A549 treated with DMSO at 1 μM for 4 hours (cell line): ENCODE data around the gene ITPKC. TPM values are rescaled to one million over a fixed set of nuclear protein-coding genes. Genes with fewer than 3 reads are reported as not detected.

Experiments
- total RNA-seq: library from RNA; stranded (reverse); fragments of 200-300 nt; extraction: Qiagen RNA extraction; gene quantifications from 5 replicates; pipeline ENCODE4 v1.2.3, GENCODE V29; 2022; ENCODE audit warnings: low read depth

ITPKC gene
- 17.8 to 18.8 TPM (median 18.5 TPM) in 5 replicates for total RNA-seq

DNA sequence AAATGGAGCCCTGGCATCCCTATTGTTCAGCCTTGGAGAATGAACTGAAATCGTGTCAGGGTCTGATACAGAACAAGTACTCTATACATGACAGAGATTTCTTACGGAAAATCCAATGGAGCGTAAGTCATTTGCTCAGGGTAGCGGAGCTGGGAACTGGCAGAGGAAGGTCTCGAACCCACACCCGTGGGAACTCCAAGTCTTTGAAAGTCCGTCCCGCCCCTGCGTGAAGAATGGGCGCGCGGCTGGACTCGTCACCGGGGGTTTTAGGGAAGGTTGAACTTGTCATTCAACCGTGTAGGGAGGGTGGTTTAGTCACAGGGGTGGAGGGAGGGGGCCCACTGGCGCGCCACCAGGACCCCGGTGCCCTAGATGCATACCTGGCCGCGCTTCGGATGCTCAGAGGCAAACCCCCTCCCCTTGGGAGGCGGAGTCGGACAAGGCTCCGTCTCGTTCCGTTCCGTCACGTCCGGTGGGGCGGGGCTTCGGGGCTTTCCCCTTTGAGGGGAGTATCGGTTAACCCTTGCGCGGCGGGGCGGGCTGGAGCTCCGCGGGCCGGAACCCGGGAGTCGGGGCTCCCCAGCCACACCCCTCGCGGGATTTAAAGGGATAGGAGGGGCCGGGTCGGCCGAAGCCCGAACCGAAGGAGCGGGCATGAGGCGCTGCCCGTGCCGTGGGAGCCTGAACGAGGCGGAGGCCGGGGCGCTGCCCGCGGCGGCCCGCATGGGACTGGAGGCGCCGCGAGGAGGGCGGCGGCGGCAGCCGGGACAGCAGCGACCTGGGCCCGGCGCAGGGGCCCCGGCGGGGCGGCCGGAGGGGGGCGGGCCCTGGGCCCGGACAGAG is at the start of gene ITPKC, which contains the start of gene COQ8B:
TSS of gene ITPKC (plus strand) at position 631 of the 843 bp plus-strand sequence. CDS start at position 655, 24 bp downstream.
TSS of gene COQ8B (minus strand) at position 405 of the 843 bp plus-strand sequence. CDS start 2,254 bp downstream, outside the sequence.

DNA sequence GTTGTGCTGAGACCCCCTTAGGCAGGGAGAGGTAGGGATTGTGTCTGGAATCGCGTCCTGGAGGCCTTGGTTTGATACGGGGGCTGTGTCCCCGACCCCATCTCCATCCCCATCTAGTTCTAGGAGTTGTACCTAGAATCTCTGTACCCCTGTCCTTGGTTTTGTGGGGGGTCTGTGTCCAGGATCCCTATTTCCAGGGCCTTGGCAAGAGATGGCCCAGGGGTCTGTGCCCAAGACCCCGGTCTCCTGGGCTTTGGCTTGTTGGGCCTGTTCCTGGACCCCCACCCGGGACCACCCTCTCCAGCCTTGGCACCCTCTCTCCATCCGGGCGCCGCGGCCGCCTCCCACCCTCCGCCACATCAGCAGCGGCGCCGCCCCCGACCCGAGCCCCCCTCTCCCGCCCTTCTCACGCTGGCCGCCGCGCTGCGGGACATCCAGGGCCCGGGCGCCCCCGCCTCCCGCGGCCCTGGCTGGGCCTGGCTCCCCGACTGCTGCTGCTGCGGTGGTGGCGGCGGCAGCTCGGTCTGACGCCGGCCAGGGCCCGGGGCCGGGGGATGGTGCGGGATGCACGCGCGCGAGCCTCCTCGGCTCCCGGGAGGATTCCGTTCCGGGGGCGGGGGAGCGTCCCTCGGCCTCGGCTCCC is 26.7 kb upstream of the ITPKC start, which contains the start of gene NUMBL:
TSS of gene NUMBL (minus strand) at position 602 of the 643 bp plus-strand sequence. CDS start at position 434, 168 bp downstream.

DNA sequence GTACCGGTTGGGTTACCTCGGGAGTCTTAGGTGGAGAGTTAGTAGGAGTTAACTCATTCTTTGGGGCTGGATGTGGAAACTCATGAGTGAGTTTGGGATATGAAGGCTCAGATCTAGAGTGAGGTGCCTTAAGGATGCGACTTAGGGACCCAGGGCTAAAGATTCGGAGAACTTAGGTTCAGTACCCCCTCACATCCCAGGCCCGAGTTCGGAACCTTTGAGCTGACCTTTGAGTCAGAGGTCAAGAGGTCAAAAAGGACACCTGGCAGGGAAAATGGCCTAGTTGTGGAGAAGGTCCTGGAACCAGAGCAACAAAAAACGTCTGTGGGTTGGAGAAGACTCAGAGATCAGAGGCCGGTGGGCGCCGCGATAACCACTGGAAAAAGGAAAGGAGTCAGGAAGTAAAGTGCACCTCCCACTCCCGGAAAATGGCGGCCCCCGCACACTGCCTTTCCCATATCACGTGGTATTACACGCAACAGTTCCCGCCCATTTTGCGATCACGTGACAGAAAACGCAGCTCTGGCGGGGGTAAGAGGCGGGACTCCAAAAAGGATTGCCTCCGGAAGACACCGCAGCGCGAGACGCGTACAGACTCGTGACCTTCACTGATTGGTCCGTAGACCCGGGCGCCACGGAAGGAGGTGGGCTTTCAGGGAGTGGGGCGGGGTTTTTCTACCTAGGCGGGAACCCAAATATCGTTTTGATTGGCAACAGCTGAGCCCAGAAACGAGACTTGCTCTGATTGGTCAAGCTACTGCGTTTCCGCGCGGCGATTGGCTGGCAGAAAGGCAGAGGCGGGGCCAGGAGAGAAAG is 33.4 kb downstream of the ITPKC start, which contains the start of gene ACTMAP:
TSS of gene ACTMAP (minus strand) at position 420 of the 816 bp plus-strand sequence. CDS start 674 bp downstream, outside the sequence.

DNA sequence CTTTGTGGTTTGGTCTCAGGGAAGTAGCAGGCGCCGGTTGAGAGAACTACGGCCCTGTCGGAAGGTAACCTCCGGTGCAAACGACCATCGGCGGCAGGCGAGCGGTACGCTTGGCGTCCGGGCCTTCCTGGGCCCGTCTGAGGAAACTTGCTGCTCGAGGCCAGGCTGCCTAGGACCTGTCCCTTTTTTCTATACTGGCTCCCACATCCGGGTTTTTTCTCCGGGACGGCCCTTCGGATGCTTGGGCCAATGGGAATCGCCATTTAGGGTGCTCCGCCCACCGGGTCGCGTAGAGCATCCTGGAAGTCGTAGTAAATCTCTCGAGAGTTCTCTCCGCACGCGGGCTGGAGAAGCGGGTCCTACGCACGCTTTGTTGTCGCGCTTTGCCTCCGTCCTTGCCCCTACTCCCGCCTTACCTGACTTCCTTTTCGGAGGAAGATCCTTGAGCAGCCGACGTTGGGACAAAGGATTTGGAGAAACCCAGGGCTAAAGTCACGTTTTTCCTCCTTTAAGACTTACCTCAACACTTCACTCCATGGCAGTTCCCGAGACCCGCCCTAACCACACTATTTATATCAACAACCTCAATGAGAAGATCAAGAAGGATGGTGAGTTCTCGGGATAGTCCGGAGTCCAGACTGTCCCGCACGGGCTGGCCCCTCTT is 34.1 kb downstream of the ITPKC start, which contains the start of gene SNRPA:
TSS of gene SNRPA (plus strand) at position 330 of the 664 bp plus-strand sequence. CDS start at position 536, 206 bp downstream.

DNA sequence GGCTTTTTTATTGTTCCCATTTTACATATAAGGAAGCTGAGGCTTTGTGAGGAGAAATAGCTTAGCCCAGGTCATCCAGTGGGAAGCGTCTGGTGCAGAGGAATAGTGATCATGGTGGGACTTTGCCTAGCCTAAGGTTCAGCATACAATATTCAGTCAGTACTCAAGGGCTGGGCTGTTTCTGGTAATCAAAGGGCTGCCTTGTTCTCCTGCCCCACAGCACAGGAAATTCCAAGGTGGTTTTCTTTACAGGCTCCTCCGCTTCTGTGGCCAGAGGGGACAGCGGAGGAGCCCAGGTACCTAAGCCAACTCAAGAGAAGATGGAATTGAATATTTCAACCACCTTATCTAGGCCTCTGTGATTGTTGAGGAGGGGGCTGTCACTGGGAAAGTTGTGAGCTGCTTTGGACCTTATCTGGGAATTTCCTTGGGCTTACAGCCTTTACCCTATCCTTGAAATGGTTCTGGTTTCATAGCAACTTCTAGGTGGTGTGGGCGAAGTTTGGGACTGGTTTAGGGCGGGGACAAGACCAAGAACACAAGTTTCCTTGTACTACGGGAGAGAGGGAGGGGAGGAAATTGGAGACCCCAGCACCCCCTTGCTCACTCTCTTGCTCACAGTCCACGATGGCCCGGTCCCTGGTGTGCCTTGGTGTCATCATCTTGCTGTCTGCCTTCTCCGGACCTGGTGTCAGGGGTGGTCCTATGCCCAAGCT is 58.2 kb downstream of the ITPKC start, which contains the start of gene MIA:
TSS of gene MIA (plus strand) at position 606 of the 716 bp plus-strand sequence. CDS start at position 628, 22 bp downstream.

DNA sequence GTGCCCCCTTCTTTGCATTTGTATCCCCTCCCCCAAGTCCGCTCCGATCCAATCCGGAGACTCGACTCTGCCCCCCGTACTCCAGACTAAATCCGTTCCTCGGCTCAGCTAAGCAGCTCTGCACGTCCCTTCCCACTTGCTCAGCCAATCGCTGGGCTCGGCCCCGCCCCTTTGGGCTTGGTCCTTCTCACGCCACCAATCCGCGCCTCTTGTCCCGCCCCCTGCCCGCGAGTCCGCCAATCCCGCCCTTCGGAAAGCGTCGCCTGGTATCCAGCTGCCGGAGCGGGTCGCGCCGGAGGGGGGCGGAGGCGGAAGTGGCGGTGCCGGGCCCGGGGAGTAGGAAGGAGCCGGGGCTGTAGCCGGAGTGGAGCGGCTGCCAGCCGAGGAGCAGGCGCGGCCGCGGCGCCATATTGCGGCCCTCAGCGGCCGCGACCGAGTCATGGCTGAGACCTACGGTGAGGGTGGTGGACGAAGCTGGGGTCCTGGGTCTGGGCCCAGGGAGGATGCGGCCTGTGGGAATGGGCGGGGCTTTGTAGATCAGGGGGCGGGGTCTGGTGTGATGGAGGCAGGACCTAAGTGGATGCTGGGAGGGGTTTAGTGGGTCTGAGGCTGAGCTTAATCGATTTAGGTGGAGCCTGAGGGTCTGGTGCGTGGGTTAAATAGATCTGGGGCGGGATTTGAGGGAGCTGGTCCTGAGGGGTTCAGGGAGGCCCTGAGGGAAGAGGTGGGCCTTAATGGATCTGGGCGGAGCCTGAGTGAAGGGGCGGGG is 61.2 kb downstream of the ITPKC start, which contains the start of gene RAB4B:
TSS of gene RAB4B (plus strand) at position 311 of the 769 bp plus-strand sequence. CDS start at position 440, 129 bp downstream.

Other genes with a start within 250 kb of the ITPKC start
- gene SHKBP1, start 140.2 kb upstream of the ITPKC start, total RNA-seq = 121 to 152 TPM (median 134 TPM) in 5 replicates
- 46.1 to 67.2 TPM (median 60.0 TPM) in 5 replicates for gene LTBP4, start 115.7 kb upstream of the ITPKC start, total RNA-seq
- gene NUMBL, start 26.5 kb upstream of the ITPKC start, total RNA-seq = 57.1 to 72.3 TPM (median 58.4 TPM) in 5 replicates
- gene COQ8B, start 226 bp upstream of the ITPKC start, total RNA-seq = 62.6 to 72.2 TPM (median 69.9 TPM) in 5 replicates
- 16.4 to 19.7 TPM (median 18.4 TPM) in 5 replicates for gene ACTMAP, start 33.4 kb downstream of the ITPKC start, total RNA-seq
- 140 to 190 TPM (median 160 TPM) in 5 replicates for gene SNRPA, start 34.1 kb downstream of the ITPKC start, total RNA-seq
- not detected in 5 replicates for gene MIA, start 58.4 kb downstream of the ITPKC start, total RNA-seq
- gene RAB4B, start 61.1 kb downstream of the ITPKC start, total RNA-seq = 15.1 to 20.6 TPM (median 18.3 TPM) in 5 replicates
- 72.5 to 87.8 TPM (median 80.5 TPM) in 5 replicates for gene EGLN2, start 82.1 kb downstream of the ITPKC start, total RNA-seq
- 0.08 TPM in 1 of 5 replicates, not detected in the others for gene CYP2A6, start 133.3 kb downstream of the ITPKC start, total RNA-seq
- not detected in 5 replicates for gene CYP2A7, start 165.1 kb downstream of the ITPKC start, total RNA-seq